IMR-90 (cell line): ENCODE data around the gene FCN1. TPM values are rescaled to one million over a fixed set of nuclear protein-coding genes. Genes with fewer than 3 reads are reported as not detected.

Source experiments
- ATAC-seq: fragments of 200-7000 bp; cut with Tn5 transposase; 2 replicates; pipeline ENCODE4 v1.9.1; 2020; ENCODE audit warnings: low read depth, mild to moderate bottlenecking, moderate library complexity
- BruUV-seq: library from RNA; stranded (reverse); fragments of 400-500 nt; replicated peaks from 2 replicates; lab custom pipeline; 2021; lab: Mats Ljungman, UMichigan
- CTCF ChIA-PET: fragments of 300-600 bp; formaldehyde crosslinking; extraction: SDS; loops from one replicate; lab custom pipeline; 2021; ENCODE audit warnings: antibody characterized with exemption; lab: Yijun Ruan, JAX
- POLR2A ChIA-PET: fragments of 300-600 bp; sonication (Branson Sonifier 250); formaldehyde crosslinking; loops from one replicate; lab custom pipeline; 2022; ENCODE audit warnings: antibody characterized with exemption; ENCODE audit not compliant: unreplicated experiment; lab: Charles Lee
- DNase-seq: peaks from one replicate; pipeline ENCODE4 v3.0.0; 2013
- H2AFZ ChIP-seq: replicated peaks from 2 replicates; pipeline ENCODE3; 2013; ENCODE audit warnings: low read length, mild to moderate bottlenecking; ENCODE audit not compliant: poor library complexity
- H2AK5ac ChIP-seq: 2 replicates; pipeline ENCODE4 v1.6.1; 2013; ENCODE audit warnings: low read depth, low read length, inconsistent platforms
- H2AK9ac ChIP-seq: replicated peaks from 2 replicates; pipeline ENCODE3; 2013; ENCODE audit warnings: mild to moderate bottlenecking, low read depth, low read length, moderate library complexity; ENCODE audit not compliant: poor library complexity
- H2BK120ac ChIP-seq: 2 replicates; pipeline ENCODE4 v1.6.1; 2013; ENCODE audit warnings: low read depth, low read length, inconsistent platforms
- H2BK15ac ChIP-seq: 3 replicates; pipeline ENCODE4 v1.6.1; 2013; ENCODE audit warnings: low read depth, low read length, inconsistent platforms
- H2BK20ac ChIP-seq: 2 replicates; pipeline ENCODE4 v1.6.1; 2013; ENCODE audit warnings: low read depth, mild to moderate bottlenecking, inconsistent platforms, low read length, moderate library complexity
- H2BK5ac ChIP-seq: 2 replicates; pipeline ENCODE4 v1.6.1; 2013; ENCODE audit warnings: mild to moderate bottlenecking, low read depth, low read length, inconsistent platforms; ENCODE audit not compliant: poor library complexity, severe bottlenecking
- H3K14ac ChIP-seq: replicated peaks from 2 replicates; pipeline ENCODE4 v1.6.1; 2013; ENCODE audit warnings: low read depth, low read length, inconsistent platforms
- H3K18ac ChIP-seq: 2 replicates; pipeline ENCODE4 v1.6.1; 2013; ENCODE audit warnings: low read depth, low read length, control low read depth
- H3K23ac ChIP-seq: 2 replicates; pipeline ENCODE4 v1.6.1; 2013; ENCODE audit warnings: low read depth, low read length, inconsistent platforms
- H3K27ac ChIP-seq: 2 replicates; pipeline ENCODE4 v1.5.1; 2013; ENCODE audit warnings: mild to moderate bottlenecking, control low read depth, low read length; ENCODE audit not compliant: insufficient read depth
- H3K27me3 ChIP-seq: 2 replicates; pipeline ENCODE4 v1.6.1; 2013; ENCODE audit warnings: low read length; ENCODE audit not compliant: control insufficient read depth, insufficient read depth
- H3K36me3 ChIP-seq: 2 replicates; pipeline ENCODE4 v1.6.1; 2013; ENCODE audit warnings: low read length, mixed read lengths; ENCODE audit not compliant: control insufficient read depth, insufficient read depth
- H3K4ac ChIP-seq: 2 replicates; pipeline ENCODE4 v1.6.1; 2013; ENCODE audit warnings: low read depth, low read length, inconsistent platforms
- H3K4me1 ChIP-seq: 2 replicates; pipeline ENCODE4 v1.6.1; 2013; ENCODE audit warnings: low read length, mixed read lengths; ENCODE audit not compliant: control insufficient read depth, insufficient read depth
- H3K4me2 ChIP-seq: 2 replicates; pipeline ENCODE4 v1.6.1; 2013; ENCODE audit warnings: low read depth, mild to moderate bottlenecking, control low read depth, low read length, moderate library complexity
- H3K4me3 ChIP-seq: 2 replicates; pipeline ENCODE4 v1.5.1; 2013; ENCODE audit warnings: low read depth, mild to moderate bottlenecking, control low read depth, low read length, moderate library complexity; ENCODE audit not compliant: insufficient read depth
- H3K56ac ChIP-seq: 2 replicates; pipeline ENCODE4 v1.6.1; 2013; ENCODE audit warnings: low read length, inconsistent platforms; ENCODE audit not compliant: insufficient read depth; ENCODE audit errors: extremely low read depth
- H3K79me1 ChIP-seq, 2 experiments: 2 replicates each; pipeline ENCODE4 v1.6.1; 2013; ENCODE audit warnings: low read length in 2 of 2, inconsistent platforms in 1 of 2, low read depth in 1 of 2
- H3K9ac ChIP-seq: 2 replicates; pipeline ENCODE4 v1.6.1; 2013; ENCODE audit warnings: low read depth, low read length, control low read depth
- H3K9me1 ChIP-seq: 2 replicates; pipeline ENCODE4 v1.6.1; 2013; ENCODE audit warnings: low read length, inconsistent platforms; ENCODE audit not compliant: insufficient read depth
- H3K9me3 ChIP-seq: 2 replicates; pipeline ENCODE4 v1.6.1; 2013; ENCODE audit warnings: low read length; ENCODE audit not compliant: control insufficient read depth, insufficient read depth
- H4K20me1 ChIP-seq: 2 replicates; pipeline ENCODE4 v1.6.1; 2013; ENCODE audit warnings: low read length, inconsistent platforms; ENCODE audit not compliant: insufficient read depth
- H4K5ac ChIP-seq: 2 replicates; pipeline ENCODE4 v1.6.1; 2013; ENCODE audit warnings: mild to moderate bottlenecking, low read depth, low read length, control low read depth
- H4K8ac ChIP-seq, 2 experiments: 2 replicates each; pipeline ENCODE4 v1.6.1; 2013; ENCODE audit warnings: low read depth in 2 of 2, low read length in 2 of 2, control low read depth in 1 of 2, inconsistent platforms in 1 of 2
- H4K91ac ChIP-seq: 2 replicates; pipeline ENCODE4 v1.6.1; 2013; ENCODE audit warnings: low read depth, low read length, inconsistent platforms; ENCODE audit not compliant: insufficient read depth
- BHLHE40 ChIP-seq: fragments of 150-350 bp; IDR thresholded peaks from 2 replicates; pipeline ENCODE4 v1.6.1; 2016; ENCODE audit warnings: mild to moderate bottlenecking, low read depth, low read length
- CEBPB ChIP-seq: IDR thresholded peaks from 2 replicates; pipeline ENCODE4 v1.6.1; 2012; ENCODE audit warnings: low read depth, low read length, improper control_type of control experiment
- CHD1 ChIP-seq: IDR thresholded peaks from 2 replicates; pipeline ENCODE4 v1.6.1; 2012; ENCODE audit warnings: low read depth, low read length, improper control_type of control experiment
- FOS ChIP-seq: fragments of 150-350 bp; IDR thresholded peaks from 2 replicates; pipeline ENCODE4 v1.6.1; 2016; ENCODE audit warnings: low read depth, low read length
- MAFK ChIP-seq: IDR thresholded peaks from 2 replicates; pipeline ENCODE4 v1.6.1; 2012; ENCODE audit warnings: low read depth, low read length, improper control_type of control experiment
- MAZ ChIP-seq: IDR thresholded peaks from 2 replicates; pipeline ENCODE4 v1.6.1; 2012; ENCODE audit warnings: low read depth, mild to moderate bottlenecking, low read length, improper control_type of control experiment, moderate library complexity, borderline replicate concordance
- MXI1 ChIP-seq: IDR thresholded peaks from 2 replicates; pipeline ENCODE4 v1.6.1; 2012; ENCODE audit warnings: low read depth, mild to moderate bottlenecking, low read length, moderate library complexity, borderline replicate concordance
- NFE2L2 ChIP-seq: fragments of 150-350 bp; IDR thresholded peaks from 2 replicates; pipeline ENCODE4 v1.6.1; 2016; ENCODE audit warnings: low read depth, mild to moderate bottlenecking, low read length
- POLR2A ChIP-seq: IDR thresholded peaks from 2 replicates; pipeline ENCODE4 v1.6.1; 2012; ENCODE audit warnings: mild to moderate bottlenecking, low read depth, low read length
- RAD21 ChIP-seq: IDR thresholded peaks from 2 replicates; pipeline ENCODE4 v1.6.1; 2012; ENCODE audit warnings: low read length, improper control_type of control experiment
- RCOR1 ChIP-seq: IDR thresholded peaks from 2 replicates; pipeline ENCODE4 v1.6.1; 2012; ENCODE audit warnings: mild to moderate bottlenecking, low read length, improper control_type of control experiment; ENCODE audit not compliant: insufficient replicate concordance
- SMC3 ChIP-seq: fragments of 150-350 bp; IDR thresholded peaks from 2 replicates; pipeline ENCODE4 v1.6.1; 2016; ENCODE audit warnings: low read depth, mild to moderate bottlenecking, antibody characterized with exemption, low read length, moderate library complexity
- WGBS, 2 experiments: methylation state at CpG; one replicate each; pipeline versions ENCODE4 v1.1.5 to v1.1.7; 2013; ENCODE audit warnings: missing lambda C conversion rate in 2 of 2; ENCODE audit not compliant: insufficient read length in 1 of 2; ENCODE audit errors: extremely low coverage in 2 of 2; 5-methylcytosine and 5-hydroxymethylcytosine counted together
- dilution Hi-C: fragments of 300-500 bp; cut with HindIII; formaldehyde crosslinking; loops from one replicate; pipeline ENCODE4 v1.14.3; 2018; ENCODE audit warnings: low sequenced_read_pairs; ENCODE audit not compliant: unreplicated experiment
- in situ Hi-C: fragments of 300-500 bp; cut with MboI; formaldehyde crosslinking; loops from 3 replicates; pipeline ENCODE4 v1.14.3; 2019; ENCODE audit warnings: low sequenced_read_pairs, inconsistent platforms, mixed read lengths
- intact Hi-C: fragments of 100-400 bp; cut with micrococcal nuclease; formaldehyde crosslinking; loops from 2 replicates; pipeline ENCODE4 v1.10.0; 2022
- polyA plus RNA-seq, 3 experiments: library from polyadenylated mRNA; depleted of rRNA; stranded (reverse); fragments of >200 nt; gene quantifications; 2 replicates each; pipeline ENCODE4 v1.2.3, GENCODE V29; 2012; ENCODE audit warnings: low replicate concordance in 1 of 3
- total RNA-seq: library from RNA; depleted of rRNA; stranded (reverse); fragments of >200 nt; gene quantifications from 2 replicates; pipeline ENCODE4 v1.2.3, GENCODE V29; 2012
- TF ChIP-seq, protein P1 (sequence below): conservative IDR thresholded peaks from 2 replicates; pipeline ENCODE4 v1.5.1; 2012; ENCODE audit warnings: mild to moderate bottlenecking, low read depth, low read length, improper control_type of control experiment
- TF ChIP-seq, protein P2 (sequence below): fragments of 150-350 bp; IDR thresholded peaks from 2 replicates; pipeline ENCODE4 v1.6.1; 2016; ENCODE audit warnings: low read depth, mild to moderate bottlenecking, low read length, moderate library complexity, borderline replicate concordance

FCN1 gene
- total and polyA plus RNA-seq, 2 of the 4 experiments (the other 2 are of a cell fraction): not detected

- Histone ChIP-seq H3K27ac (no peak overlapping the region), H4K8ac (no peak overlapping the region), H2BK120ac (no peak overlapping the region), H3K9ac (no peak overlapping the region), H2BK15ac (no peak overlapping the region), H2BK20ac (no peak overlapping the region), H2BK5ac (no peak overlapping the region), H2AK9ac (no peak overlapping the region), H4K5ac (no peak overlapping the region), H3K18ac (no peak overlapping the region), H3K9me3 (no peaks in the 10 kb centered on the region), H3K56ac (no peak overlapping the region), H3K79me1 (no peaks in the 10 kb centered on the region), H2AFZ (no peak overlapping the region), H3K27me3 (peaks cover 41% of the 10 kb centered on the region), H3K4me1 (no peaks in the 10 kb centered on the region), H3K23ac (no peak overlapping the region), H3K4me3 (no peak overlapping the region), H3K9me1 (no peaks in the 10 kb centered on the region), H4K20me1 (no peaks in the 10 kb centered on the region), H3K4me2 (no peak overlapping the region), H3K14ac (no peak overlapping the region), H3K36me3 (no peaks in the 10 kb centered on the region), H4K91ac (no peak overlapping the region), H2AK5ac (no peak overlapping the region), H3K4ac (no peak overlapping the region)
- BruUV-seq: no TSS peak
- ChIA-PET POLR2A (no interaction called here), CTCF (interaction anchor here (1.1 to 1.4 kb wide), 2 partner anchors 11 to 13 kb away, joined by 3 to 5 read pairs; no protein-coding TSS in a partner anchor)
- dilution Hi-C loops: no loop called here
- ATAC-seq: no peak; the same call in 1 of the 2 replicates
- intact Hi-C loops: no loop called here
- no peak for DNase-seq
- in situ Hi-C loops: no loop called here
- WGBS, 2 experiments: 54% methylated on average over 7 of the region's 27 CpGs; no CpG with 5 or more reads in 1 of the 2 experiments
- no peak for TF ChIP-seq POLR2A
- TF ChIP-seq CHD1: no peak
- no peak for TF ChIP-seq MAFK
- no peak for TF ChIP-seq SMC3
- TF ChIP-seq, protein P1, sequence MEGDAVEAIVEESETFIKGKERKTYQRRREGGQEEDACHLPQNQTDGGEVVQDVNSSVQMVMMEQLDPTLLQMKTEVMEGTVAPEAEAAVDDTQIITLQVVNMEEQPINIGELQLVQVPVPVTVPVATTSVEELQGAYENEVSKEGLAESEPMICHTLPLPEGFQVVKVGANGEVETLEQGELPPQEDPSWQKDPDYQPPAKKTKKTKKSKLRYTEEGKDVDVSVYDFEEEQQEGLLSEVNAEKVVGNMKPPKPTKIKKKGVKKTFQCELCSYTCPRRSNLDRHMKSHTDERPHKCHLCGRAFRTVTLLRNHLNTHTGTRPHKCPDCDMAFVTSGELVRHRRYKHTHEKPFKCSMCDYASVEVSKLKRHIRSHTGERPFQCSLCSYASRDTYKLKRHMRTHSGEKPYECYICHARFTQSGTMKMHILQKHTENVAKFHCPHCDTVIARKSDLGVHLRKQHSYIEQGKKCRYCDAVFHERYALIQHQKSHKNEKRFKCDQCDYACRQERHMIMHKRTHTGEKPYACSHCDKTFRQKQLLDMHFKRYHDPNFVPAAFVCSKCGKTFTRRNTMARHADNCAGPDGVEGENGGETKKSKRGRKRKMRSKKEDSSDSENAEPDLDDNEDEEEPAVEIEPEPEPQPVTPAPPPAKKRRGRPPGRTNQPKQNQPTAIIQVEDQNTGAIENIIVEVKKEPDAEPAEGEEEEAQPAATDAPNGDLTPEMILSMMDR: no peak
- no peak for TF ChIP-seq NFE2L2
- no peak for TF ChIP-seq MXI1
- TF ChIP-seq CEBPB: no peak
- TF ChIP-seq RAD21: no peak
- TF ChIP-seq, protein P2, sequence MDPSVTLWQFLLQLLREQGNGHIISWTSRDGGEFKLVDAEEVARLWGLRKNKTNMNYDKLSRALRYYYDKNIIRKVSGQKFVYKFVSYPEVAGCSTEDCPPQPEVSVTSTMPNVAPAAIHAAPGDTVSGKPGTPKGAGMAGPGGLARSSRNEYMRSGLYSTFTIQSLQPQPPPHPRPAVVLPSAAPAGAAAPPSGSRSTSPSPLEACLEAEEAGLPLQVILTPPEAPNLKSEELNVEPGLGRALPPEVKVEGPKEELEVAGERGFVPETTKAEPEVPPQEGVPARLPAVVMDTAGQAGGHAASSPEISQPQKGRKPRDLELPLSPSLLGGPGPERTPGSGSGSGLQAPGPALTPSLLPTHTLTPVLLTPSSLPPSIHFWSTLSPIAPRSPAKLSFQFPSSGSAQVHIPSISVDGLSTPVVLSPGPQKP: no peak
- no peak for TF ChIP-seq RCOR1
- TF ChIP-seq BHLHE40: no peak
- no peak for TF ChIP-seq MAZ
- no peak for TF ChIP-seq FOS
Observed at GRCh38 chr9:134887686-134888602, 29.8 kb downstream of the FCN1 start.
